AG09309 (cell line): ENCODE results near the gene ZNF106.

Experiments used
- DNase-seq: peaks from one replicate; pipeline ENCODE4 v3.0.0-alpha.2; 2010; ENCODE audit warnings: low read depth
- H3K4me3 ChIP-seq: 2 replicates; pipeline ENCODE4 v1.5.1; 2011; ENCODE audit warnings: mild to moderate bottlenecking, low read depth, low read length, moderate library complexity; ENCODE audit not compliant: control insufficient read depth
- TF ChIP-seq, protein P1 (sequence below): IDR thresholded peaks from 2 replicates; pipeline ENCODE4 v1.5.1; 2011; ENCODE audit warnings: mild to moderate bottlenecking, low read depth, low read length, inconsistent platforms; ENCODE audit not compliant: insufficient read depth, control insufficient read depth; ENCODE audit errors: missing control alignments

The ZNF106 gene

DNA sequence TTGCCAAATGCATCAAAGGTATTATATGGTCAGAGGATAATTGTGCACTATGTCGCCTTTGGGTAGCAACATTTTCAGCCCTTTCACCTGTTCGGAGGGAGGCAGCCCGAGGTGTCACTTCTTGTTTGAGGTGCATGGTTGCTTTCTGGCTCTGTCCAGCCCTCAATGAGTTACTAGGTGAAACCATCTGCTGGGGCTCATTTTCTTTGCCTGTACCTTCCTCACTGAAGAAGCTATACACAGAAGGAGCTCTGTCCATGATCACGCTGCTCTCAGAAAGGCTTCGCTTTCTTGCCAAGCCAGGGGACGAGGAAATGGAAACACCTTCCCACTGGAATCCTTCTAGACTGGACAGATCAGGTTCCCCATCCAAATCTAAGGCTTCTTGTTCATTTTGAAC is 42.7 kb downstream of the ZNF106 start:
- DNase-seq, result no peak
- H3K4me3 ChIP-seq, result no peak overlapping the region
- TF ChIP-seq, protein P1, sequence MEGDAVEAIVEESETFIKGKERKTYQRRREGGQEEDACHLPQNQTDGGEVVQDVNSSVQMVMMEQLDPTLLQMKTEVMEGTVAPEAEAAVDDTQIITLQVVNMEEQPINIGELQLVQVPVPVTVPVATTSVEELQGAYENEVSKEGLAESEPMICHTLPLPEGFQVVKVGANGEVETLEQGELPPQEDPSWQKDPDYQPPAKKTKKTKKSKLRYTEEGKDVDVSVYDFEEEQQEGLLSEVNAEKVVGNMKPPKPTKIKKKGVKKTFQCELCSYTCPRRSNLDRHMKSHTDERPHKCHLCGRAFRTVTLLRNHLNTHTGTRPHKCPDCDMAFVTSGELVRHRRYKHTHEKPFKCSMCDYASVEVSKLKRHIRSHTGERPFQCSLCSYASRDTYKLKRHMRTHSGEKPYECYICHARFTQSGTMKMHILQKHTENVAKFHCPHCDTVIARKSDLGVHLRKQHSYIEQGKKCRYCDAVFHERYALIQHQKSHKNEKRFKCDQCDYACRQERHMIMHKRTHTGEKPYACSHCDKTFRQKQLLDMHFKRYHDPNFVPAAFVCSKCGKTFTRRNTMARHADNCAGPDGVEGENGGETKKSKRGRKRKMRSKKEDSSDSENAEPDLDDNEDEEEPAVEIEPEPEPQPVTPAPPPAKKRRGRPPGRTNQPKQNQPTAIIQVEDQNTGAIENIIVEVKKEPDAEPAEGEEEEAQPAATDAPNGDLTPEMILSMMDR, result no peak

DNA sequence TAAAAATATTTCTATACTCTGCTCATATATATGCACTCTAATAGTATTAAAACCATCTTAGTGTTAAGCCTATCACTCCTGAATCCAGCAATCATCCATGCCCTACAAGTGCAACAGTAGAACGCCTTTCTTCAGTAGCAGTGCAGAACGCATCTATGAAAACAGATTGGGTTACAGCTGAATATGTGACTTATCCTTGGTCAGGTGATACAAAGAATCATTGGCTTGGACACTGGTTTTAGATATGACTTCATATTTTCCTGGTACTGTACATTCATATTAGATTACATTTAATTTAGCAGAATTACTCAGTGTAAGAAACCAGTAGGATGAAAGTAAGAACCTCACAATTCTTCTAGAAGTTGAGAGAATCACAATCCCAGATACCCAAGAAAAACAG is 43.3 kb downstream of the ZNF106 start:
- TF ChIP-seq, protein P1, result no peak
- no peak for DNase-seq
- H3K4me3 ChIP-seq, result no peak overlapping the region

DNA sequence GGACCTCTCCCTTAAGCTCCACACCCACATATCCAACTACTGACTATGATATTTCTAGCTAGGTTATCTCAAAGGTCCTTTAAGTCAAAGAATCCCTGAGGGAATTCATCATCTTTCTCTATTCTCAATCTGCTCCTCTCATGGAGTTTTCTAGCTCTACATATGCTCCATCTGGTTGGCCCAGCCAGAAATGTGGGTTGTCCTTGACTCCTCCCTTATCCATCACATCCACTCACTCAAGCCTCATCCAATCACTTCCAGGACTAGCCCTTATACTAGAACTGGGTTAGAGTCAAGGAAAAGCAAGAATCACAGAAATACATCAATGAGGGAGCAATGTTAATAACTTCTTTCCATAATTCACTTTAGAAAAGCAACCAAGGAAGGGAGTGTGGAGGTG is 45.4 kb downstream of the ZNF106 start:
- no peak overlapping the region for H3K4me3 ChIP-seq
- TF ChIP-seq, protein P1, result no peak
- DNase-seq, result no peak

DNA sequence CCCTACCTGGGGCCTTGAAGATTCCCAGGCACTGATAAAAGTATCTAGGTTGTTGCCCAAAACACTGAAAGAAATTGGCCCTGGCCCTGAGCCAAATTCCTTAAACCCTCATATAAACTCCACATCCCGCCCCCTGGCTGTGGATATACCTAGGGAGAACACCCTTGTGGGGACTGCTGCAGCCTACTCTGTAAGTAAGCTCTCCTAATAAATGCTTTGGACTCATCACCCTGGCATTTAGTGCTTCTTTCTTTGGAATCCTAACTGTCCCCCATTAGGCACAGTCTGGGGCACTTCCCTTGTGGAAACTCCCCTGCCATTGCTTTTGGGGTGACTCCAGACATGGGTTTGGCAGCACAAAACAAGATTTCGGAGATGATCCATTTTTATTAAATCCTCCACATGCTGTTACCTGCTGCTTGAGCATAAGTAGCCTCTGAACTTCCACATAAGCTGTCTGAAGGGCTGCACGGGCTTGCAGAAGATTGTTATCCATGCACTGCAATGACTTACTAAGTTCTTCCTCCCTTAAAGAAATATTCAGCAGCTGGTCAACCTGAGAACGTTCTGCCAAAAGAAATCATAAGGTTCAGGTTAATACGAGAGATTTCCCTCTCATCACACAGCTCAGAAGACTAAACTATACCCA is 46.4 kb downstream of the ZNF106 start:
- TF ChIP-seq, protein P1, result no peak

DNA sequence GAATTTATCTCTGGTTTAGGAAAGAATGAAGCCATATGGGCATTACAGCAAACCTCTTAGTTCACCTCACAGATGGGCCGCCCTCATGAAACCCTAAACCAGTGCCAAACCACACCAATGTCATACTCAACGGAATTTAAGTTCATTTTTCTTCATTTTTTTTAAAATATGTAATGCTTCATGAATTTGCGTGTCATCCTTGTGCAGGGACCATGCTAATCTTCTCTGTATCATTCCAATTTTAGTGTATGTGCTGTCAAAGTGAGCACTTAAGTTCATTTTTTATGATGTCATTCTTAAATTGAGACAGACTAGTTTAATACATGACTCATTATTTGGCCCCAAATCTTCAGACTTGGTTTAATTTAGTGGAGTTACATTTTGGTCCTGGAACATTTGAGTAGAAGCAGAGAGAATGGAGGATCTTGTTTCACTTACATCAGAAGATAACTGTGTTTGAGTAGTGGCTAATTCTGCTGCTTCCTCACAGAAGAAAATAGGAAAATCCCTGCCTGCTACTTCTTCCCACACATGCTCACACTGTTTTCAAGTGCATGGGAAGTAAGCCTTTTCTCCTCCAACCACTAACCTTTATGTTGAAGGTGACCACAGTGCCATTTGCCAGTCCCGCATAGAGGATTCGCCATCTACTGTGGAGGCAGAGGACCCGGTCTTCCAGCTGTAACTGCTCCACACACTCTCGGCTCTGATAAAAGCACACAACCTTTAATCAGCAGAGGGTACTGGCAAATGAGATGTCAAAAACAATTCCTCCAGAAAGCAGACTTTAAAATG is 63.3 kb downstream of the ZNF106 start:
- DNase-seq, result peak; percentile 89
- no peak overlapping the region for H3K4me3 ChIP-seq
- TF ChIP-seq, protein P1, result no peak

More for the DNA sequence above, 46.4 kb downstream of the ZNF106 start:
- no peak for DNase-seq
- H3K4me3 ChIP-seq, result no peak overlapping the region

DNA sequence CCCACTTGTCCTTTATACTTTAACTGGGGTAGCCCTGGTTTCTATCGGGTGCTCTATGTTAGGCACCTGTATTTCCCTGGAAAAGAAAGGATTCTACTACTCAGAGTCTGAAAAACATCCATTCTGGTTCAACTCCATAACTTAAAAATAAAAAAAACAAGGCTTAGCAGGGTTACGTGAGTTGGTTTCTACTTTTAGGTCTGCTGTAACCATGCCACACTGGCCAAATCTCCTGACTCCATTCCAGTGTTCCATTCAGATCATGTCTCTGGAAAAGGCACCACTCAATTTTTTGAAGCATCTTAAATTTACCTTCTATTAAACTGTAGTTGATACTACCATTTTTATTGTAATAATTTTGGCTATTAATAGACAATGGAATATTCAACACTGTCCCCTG is 69.6 kb downstream of the ZNF106 start:
- DNase-seq, result no peak
- TF ChIP-seq, protein P1, result no peak
- no peak overlapping the region for H3K4me3 ChIP-seq
